GM12873 (cell line): ENCODE data around the gene TMEM135.

Experiments
- CTCF ChIP-seq: IDR thresholded peaks from 2 replicates; pipeline ENCODE4 v1.5.1; 2012; ENCODE audit warnings: low read depth, mild to moderate bottlenecking, moderate library complexity, low read length, control low read depth; ENCODE audit not compliant: insufficient read depth; ENCODE audit errors: missing control alignments

TMEM135 gene

DNA sequence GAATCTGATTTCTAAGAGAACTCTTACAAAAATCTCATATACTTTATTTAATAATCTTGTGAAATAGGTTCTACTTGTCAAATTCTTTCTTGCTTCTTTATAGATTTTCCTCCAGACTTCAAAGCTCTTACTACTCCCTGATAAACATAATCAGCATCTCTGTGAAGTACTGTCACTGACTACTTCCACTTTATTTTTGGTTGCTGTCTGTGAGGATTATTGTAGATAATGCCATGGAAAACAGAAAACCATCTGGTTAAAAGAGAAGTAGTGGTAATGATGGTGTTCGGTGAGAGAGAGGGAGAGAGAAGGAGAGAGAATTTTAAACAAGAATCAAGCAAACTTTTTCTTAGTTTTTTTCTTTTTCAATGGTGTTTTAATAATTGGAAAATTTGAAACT, 152.3 kb downstream of the TMEM135 start:
- no peak for TF ChIP-seq CTCF

GRCh38 chr11:87193756-87194470, 156.2 kb downstream of the TMEM135 start:
- no peak for TF ChIP-seq CTCF

DNA sequence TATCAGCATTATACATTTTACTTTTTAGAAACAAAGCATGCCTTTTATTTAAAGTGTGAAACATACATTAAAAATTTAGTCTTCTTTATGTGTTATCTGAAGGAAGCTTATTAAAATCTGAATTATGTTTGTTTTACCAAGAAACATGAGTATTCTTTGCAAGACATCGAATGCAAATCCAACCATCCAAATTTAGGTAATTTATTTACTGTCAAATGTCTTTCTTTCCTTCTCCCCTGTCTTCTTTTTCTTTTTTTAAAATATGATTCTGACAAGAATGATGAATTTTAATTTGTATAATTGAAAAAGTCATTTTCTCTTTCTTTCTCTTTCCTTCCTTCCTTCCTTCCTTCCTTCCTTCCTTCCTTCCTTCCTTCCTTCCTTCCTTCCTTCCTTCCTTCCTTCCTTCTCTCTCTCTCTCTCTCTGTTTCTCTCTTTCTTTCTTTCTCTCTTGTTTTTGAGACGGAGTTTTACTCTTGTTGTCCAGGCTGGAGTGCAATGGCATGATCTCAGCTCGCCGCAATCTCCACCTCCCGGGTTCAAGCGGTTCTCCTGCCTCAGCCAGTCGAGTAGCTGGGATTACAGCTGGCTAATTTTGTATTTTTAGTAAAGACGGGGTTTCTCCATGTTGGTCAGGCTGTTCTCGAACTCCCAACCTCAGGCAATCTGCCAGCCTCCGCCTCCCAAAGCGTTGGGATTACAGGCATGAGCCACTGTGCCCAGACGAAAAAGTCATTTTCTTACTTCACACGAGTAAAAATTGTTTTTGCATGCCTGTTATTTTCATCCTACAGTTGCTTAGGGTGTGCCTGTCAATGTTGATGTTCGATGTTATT, 157.5 kb downstream of the TMEM135 start:
- no peak for TF ChIP-seq CTCF

DNA sequence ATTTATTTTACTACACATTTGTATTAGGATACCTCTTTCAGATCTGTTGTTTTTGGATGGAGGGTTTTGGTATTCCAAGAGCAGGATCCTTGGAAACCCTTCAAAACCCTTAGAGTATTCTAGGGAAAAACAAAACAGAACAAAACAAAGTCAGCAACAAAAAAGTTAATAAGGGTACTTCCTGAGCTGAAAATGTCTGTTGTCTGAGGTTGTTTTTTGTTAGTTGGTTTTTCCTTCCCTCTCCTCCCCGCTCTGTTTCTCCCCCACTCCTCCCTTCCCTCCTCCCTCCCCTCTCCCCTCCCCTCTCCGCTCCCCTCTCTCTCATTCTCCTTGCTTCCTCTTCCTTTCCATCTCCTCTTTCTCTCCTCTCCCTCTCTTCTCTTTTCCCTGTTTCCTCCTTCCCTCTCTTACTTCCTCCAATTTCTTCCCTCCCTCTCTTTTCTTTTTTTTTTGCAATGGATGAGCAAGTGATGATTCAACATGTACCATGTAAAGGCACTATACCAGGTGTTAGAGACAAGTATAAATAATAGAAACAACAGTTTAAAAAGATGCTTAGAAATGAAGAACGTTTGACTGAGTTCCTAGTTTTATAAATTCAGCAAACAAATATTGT, 160.6 kb downstream of the TMEM135 start:
- no peak for TF ChIP-seq CTCF

DNA sequence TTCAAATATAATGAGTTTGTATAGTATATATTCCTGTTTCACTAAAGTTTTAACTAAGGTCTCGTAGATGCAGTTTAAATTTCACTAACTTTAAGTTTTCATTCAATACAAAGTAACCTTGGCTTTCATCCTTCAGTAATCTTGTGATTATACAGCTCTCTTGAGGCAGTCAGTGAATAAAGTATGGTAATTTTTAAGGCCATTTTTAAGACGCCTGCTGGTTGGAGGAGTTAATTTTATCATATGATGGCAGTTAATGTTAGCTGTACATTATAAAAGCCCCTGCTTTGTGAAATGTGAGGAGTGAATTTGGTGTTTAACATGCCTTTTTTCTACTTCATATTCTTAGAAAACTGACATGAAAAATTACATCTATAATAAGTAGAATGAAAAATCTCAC, 163.6 kb downstream of the TMEM135 start:
- TF ChIP-seq CTCF: no peak

GRCh38 chr11:87203907-87204602, 166.3 kb downstream of the TMEM135 start:
- no peak for TF ChIP-seq CTCF
